HL-60/S4 treated with retinoic acid at 250 ng/mL for 4 days and 3 days (cell line): Measurements from ENCODE around the gene NUMA1.

Source experiments
- in situ Hi-C: fragments of 300-500 bp; cut with MboI; formaldehyde crosslinking; loops from 2 replicates; pipeline ENCODE4 v1.7.0; 2022; ENCODE audit warnings: low sequenced_read_pairs

The NUMA1 gene

GRCh38 chr11:72066855-72067254 lies 13.5 kb downstream of the NUMA1 start:
- in situ Hi-C loops, result no loop called here

GRCh38 chr11:72061739-72062396 lies 18.5 kb downstream of the NUMA1 start:
- in situ Hi-C loops, result no loop called here

- in situ Hi-C loops, result no loop called here
These were observed 21.8 kb downstream of the NUMA1 start for GRCh38 chr11:72058416-72059034.

- in situ Hi-C loops, result loop anchor here (25.0 kb wide), 1 partner anchor 388 kb away; the partner anchor contains the start of gene CLPB
These were observed 31.4 kb downstream of the NUMA1 start for GRCh38 chr11:72048766-72049460.

GRCh38 chr11:72045849-72046248 lies 34.5 kb downstream of the NUMA1 start:
- in situ Hi-C loops, result loop anchor here (25.0 kb wide), 1 partner anchor 391 kb away; the partner anchor contains the start of gene CLPB

- in situ Hi-C loops, result loop anchor here (25.0 kb wide), 1 partner anchor 395 kb away; the partner anchor contains the start of gene CLPB
These were observed 38.1 kb downstream of the NUMA1 start for GRCh38 chr11:72042064-72042745.

- in situ Hi-C loops, result loop anchor here (25.0 kb wide), 1 partner anchor 396 kb away; the partner anchor contains the start of gene CLPB
These were observed 38.8 kb downstream of the NUMA1 start for GRCh38 chr11:72041364-72042063.

GRCh38 chr11:72040491-72041363 lies 39.6 kb downstream of the NUMA1 start:
- in situ Hi-C loops, result loop anchor here (25.0 kb wide), 1 partner anchor 397 kb away; the partner anchor contains the start of gene CLPB

GRCh38 chr11:72039856-72040401 lies 40.4 kb downstream of the NUMA1 start:
- in situ Hi-C loops, result loop anchor here (25.0 kb wide), 1 partner anchor 397 kb away; the partner anchor contains the start of gene CLPB

- in situ Hi-C loops, result loop anchor here (25.0 kb wide), 1 partner anchor 398 kb away; the partner anchor contains the start of gene CLPB
These were observed 41.1 kb downstream of the NUMA1 start for GRCh38 chr11:72039031-72039855.

- in situ Hi-C loops, result loop anchor here (25.0 kb wide), 1 partner anchor 399 kb away; the partner anchor contains the start of gene CLPB
These were observed 41.9 kb downstream of the NUMA1 start for GRCh38 chr11:72038491-72038890.

- in situ Hi-C loops, result loop anchor here (25.0 kb wide), 1 partner anchor 400 kb away; the partner anchor contains the start of gene CLPB
These were observed 42.6 kb downstream of the NUMA1 start for GRCh38 chr11:72037554-72038311.

- in situ Hi-C loops, result loop anchor here (25.0 kb wide), 1 partner anchor 401 kb away; the partner anchor contains the start of gene CLPB
These were observed 43.7 kb downstream of the NUMA1 start for GRCh38 chr11:72036687-72037086.

- in situ Hi-C loops, result loop anchor here (25.0 kb wide), 1 partner anchor 407 kb away; the partner anchor contains the start of gene CLPB
These were observed 49.8 kb downstream of the NUMA1 start for GRCh38 chr11:72030472-72031045.

GRCh38 chr11:72026090-72026489 lies 54.3 kb downstream of the NUMA1 start:
- in situ Hi-C loops, result loop anchor here (25.0 kb wide), 1 partner anchor 411 kb away; the partner anchor contains the start of gene CLPB

GRCh38 chr11:72024069-72024754 lies 56.1 kb downstream of the NUMA1 start:
- in situ Hi-C loops, result no loop called here
